Hematopoietic multipotent progenitor cell (in vitro differentiated cells): Measurements from ENCODE around the gene B3GAT1. TPM values are rescaled to one million over a fixed set of nuclear protein-coding genes. Genes with fewer than 3 reads are reported as not detected.

Experiments
- DNase-seq, 3 donors: peaks; one replicate each; pipeline ENCODE4 v3.0.0-alpha.2; 2011 to 2015; ENCODE audit warnings: low read depth in 2 of 3, low spot score in 2 of 3
- total RNA-seq: library from RNA; depleted of rRNA; stranded (reverse); fragments of >200 nt; gene quantifications from one replicate; pipeline ENCODE4 v1.2.3, GENCODE V29; 2012

B3GAT1 gene
- total RNA-seq, 1 donor: under 0.01 TPM

- no peak for DNase-seq
Measured at GRCh38 chr11:134413043-134413825, 1.2 kb upstream of the B3GAT1 start.

DNA sequence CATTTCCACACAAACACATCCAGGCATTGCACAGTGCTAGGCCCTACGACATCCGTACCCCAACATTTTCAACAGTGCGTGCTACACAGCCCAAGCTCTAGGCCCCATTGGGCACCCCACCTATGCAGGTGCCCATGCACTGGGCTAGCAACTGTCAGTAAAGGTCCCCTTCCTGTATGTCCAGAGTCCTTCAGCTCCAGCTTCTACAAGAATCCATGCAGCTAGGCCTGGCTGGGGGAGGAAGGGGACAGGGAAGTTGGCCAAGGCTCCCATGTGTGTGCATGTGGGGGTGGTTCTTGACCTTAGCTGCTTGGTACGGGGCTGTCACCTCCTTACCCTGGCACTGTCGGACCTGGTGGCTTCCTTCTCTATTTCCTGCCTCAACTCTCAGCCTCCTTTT lies 1.3 kb downstream of the B3GAT1 start:
- no peak for DNase-seq

DNA sequence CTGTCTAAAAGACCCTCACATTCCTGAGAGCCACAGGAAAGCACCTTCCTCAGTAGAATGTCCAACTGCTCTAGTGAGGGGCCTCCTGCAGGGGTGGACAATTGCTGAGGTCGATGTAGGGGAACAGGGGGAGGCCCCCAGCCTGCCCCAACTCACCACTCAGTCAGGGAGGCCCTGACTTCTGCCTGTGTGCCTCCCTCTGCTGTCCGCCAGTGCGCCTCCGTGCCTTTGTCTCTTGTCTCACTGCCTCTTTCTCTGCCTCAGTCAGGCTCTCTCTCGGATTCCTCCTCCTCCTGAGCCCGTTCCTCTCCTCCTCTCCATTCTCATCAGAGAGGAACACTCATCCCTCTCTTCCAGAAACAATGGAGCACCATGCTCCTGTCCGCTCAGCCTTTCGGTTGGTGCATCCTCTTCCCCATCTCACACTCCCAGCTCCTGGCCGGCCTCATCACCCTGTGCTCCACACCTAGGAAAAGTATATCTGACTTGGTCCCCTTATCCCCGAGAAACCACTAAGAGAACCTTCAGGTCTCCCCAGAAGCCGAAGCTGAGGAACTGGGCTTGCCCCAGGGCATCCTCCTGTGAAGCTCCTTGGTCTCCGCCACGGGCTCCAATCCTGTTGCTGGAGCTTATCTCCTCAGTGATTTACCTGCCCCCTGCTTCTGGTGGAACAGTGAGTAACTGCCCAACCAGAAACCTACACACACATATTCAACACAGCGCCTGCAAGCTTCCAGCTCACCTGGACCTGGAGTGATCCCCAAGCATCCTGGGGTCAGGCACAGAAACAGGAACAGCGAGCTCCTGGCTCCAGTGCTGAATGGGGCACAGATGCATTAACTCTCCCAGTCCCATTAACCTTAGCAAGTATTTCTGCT lies 2.3 kb downstream of the B3GAT1 start:
- DNase-seq: no peak

- no peak for DNase-seq
Measured at GRCh38 chr11:134407923-134408322, 4.1 kb downstream of the B3GAT1 start.

DNA sequence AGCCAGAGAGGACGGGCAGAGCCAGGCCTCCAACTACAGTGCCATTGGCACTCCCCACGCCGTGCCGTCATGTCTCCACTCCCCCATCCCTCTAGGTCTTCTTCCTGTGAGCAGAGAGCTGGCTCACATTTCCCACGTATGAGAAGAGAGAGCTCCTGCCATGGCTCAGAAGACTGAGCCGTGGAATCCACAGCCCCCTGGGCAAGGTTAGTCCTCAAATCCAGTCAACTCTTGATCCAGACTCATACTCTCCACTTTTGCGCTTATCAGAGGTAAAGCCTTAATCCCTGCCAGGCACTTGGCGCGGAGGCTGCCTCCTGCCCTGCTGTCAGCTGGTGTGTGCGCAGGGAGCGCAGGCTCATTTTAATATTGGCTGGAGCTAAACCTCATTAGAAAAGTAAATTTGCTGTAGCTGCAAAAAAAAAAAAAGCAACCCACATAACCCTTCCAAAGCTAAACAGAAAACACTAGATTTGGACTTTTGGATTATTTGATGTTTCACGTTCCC lies 4.7 kb downstream of the B3GAT1 start:
- no peak for DNase-seq

- DNase-seq: no peak
Measured at GRCh38 chr11:134406264-134407185, 5.5 kb downstream of the B3GAT1 start.

DNA sequence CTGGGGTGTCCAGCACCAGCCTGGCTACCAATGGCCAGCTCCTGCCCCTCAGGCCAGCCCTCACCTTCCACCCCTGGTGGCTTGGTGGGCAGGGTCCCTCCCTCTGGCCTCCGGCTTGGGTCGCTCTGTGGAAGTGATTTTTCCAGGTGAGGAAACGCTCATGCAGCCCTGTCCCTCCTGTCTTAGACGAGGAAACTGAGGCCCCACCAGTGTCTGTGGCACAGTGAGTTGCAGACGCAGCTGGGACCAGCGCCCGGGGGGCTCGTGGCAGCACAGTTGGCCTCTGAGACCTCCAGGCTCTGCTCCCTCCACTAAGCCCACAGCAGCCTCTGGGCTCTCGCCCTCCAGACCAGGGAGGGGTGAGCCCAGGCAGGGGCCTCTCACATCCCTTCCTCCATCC lies 6.2 kb downstream of the B3GAT1 start:
- no peak for DNase-seq

DNA sequence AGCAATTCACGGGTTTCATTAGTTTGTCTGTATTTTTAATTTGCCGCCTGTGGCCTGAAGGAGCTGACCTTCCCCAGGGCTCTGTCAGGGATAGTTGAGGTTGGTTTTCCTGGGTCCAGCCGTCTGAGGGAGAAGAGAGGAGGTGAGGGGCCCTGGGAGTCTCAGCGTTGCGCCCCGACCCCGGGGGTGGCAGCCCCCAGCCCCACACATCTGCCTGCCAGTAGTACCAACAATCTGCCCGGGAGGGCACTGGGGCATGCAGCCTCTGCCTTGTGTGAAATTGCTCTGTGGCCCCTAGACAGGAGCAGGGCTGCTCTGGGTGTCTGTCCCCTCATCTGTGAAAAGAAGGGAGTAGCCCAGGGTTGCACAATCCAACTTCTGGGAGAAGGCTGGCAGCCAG lies 6.6 kb downstream of the B3GAT1 start:
- no peak for DNase-seq

DNA sequence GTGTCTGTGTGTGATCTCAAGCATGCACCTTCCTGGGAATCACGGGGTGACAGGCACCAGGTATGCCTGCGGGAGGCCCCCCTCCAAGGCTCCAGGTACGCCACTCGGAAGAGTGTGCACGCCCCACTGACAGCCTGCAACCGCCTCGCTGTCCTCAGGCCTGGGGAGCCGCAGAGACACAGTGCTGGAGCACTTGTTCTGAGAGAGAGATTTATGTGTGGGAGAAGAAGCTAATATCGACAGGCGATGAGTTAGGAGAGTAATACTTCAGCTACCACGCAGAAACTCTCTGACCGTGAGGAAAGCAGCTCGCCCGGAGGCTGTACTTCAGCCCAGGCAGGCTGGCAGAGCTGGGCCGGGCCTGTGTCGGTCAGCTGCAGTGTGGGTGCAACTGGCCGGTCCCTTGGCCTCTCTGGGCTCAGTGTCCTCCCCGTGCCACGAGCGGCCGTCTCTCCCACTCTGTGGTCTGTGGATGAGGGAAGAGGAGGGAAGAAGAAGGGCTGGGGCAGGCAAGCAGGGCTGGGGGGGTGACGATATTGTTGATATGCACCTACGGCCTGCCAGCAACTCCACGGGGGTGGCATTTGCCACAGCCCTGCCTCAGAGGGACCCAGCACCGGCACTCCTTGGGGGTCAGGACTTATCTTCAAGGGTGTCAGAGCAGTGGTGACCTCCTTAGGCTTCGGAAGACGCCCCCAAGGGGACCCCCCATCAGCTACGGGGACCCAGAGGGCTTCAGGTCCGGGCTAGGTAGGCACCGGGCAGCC lies 7.3 kb downstream of the B3GAT1 start:
- DNase-seq: no peak

DNA sequence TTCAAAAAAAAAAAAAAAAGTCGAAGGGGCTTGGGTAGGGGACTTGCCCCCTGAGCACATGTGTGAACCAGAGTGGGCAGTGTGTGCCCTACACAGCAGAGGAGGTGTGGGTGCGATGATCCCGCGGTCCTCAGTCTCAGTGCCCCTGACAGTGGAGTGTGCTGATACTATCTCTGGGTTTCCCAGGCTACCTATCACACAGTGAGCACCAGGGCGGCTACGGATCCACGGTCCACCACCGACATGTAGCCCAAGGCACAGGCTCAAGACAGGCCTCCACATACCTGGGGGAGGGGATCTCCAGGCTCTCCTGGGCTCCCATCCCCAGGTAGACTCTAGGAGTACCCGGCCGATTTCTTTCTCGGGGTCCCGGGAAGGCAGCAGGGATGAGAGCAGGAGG lies 9.1 kb downstream of the B3GAT1 start:
- no peak for DNase-seq

- DNase-seq: no peak
Measured at GRCh38 chr11:134401825-134402809, 9.9 kb downstream of the B3GAT1 start.

DNA sequence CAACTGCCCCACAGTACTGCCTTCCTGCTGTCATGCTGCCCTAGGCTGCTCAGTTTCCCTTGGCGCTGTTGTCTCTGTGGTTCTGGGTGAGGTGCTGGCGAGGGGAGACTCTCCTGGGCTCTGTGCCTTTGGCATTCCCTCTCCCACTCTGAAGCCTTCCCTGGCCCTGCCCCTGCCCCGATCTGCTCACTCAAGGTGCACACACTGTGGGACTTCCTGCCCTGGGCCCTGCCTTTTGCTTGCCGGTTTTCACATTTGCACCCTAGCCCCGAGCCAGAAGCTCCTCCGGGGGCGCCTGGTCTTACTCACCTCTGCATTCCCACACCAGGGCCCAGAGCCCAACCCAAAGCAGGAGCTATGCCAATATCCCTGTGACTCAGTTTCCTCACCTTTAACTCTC lies 12.0 kb downstream of the B3GAT1 start:
- DNase-seq: no peak

GRCh38 chr11:134399293-134399654 lies 12.8 kb downstream of the B3GAT1 start:
- DNase-seq: no peak

DNA sequence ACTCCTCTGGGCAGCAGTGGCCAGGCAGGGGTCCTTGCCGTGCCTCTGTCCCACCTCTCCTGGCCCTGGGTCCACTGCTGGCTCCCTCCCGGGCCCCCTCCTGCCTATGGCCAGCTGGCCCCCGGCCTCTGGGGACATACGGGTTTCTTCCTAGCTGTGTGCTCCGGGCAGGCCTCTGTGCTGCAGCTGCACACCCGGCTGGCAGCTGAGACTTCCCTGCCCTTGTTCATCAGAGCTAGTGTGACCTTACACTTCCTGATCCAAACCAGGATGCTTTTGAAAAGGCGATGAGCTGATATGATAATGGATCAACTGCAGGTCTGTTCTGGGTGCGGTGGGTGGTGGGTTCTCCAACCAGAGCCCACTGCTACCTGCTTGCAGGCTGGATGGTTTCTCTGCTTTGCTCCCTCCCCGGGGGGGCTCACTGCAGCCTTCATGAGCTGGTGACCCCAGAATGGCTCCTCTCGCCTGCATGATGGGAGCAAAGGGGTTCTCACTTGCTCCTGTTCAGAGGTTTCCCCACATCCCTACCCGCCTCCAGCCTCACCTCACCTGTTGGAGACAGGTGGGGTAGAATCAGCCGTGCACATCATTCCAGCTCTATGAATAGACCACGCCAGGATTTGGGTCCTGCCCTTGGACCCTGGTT lies 13.3 kb downstream of the B3GAT1 start:
- no peak for DNase-seq

DNA sequence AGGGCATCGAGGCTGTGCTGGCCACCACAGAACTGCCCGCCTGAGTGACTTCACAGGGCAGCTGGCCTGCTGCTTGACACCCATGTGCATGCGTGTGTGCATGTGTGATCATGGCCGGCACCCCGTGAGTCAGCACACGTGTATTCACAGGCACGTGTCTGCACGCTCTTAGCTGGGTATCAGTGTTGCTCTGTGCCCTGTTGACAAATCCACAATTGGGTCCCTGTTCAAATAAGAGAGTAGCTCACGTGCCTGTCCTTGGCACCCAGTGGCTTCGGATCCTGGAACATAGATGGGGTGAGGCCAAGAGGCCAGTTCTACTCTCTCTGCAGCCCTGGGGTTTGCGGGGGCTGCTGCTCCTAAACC lies 14.0 kb downstream of the B3GAT1 start:
- no peak for DNase-seq

DNA sequence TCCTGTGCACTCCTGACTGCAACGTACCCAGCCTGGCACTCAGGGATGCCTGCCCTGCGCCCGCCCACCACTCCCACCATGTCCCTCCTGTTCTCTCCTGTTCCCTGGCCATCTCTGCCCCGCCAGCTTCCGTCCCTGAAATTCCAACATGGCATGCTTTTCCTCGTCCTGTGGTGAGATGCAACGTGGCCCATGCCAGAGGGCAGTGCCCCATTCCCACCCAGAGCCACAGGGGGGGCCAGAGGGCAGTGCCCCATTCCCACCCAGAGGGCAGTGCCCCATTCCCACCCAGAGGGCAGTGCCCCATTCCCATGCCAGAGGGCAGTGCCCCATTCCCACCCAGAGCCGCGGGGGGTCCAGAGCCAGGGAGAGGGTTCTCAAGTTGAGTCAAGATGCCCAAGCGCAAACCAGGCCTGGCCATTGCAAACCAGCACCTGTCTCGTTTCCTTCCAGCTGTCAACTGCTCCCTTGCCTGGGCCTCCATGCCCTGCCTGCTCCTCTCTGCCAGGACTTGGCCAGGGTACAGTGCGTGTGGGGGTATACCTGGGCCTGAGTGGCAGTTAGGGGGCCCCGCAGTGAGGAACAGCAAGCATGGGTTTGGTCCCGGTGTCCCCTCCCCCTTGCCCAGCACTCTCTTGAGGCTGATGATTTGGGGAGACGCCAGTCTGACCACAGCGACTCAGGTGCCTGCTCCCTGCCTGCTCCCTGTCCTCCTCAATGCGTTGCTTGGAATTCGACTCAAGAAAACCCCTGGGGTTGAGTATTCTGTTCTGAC lies 14.6 kb downstream of the B3GAT1 start:
- no peak for DNase-seq

- DNase-seq: no peak
Measured at GRCh38 chr11:134395002-134395401, 17.0 kb downstream of the B3GAT1 start.

DNA sequence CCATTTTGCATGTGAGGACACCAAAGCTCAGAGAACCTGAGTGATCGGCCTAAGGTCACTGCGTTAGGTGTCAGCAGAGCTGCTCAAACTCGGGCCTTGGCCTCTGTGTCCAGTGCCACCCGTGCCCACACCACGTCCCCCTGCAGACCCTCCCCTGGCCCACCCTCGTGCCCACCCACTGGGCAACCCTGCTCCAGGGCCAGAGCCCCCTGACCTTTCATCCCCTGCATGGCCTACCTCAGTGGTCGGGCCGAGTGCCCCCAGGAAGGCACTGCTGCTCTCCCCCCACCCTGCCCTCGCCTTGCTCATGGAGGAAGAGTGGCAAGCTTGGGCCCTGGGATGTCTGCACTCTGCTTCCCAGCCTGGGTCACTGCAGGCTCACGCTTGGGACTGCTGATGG lies 17.7 kb downstream of the B3GAT1 start:
- DNase-seq: no peak
